K562 (cell line): ENCODE measurements around the gene ANKRD10. TPM values are rescaled to one million over a fixed set of nuclear protein-coding genes. Genes with fewer than 3 reads are reported as not detected.

Source experiments
- ATAC-seq: fragments of 200-7000 bp; cut with Tn5 transposase; 3 replicates; pipeline ENCODE4 v1.9.1; 2020; ENCODE audit warnings: moderate library complexity
- BruUV-seq: library from RNA; stranded (reverse); fragments of 400-500 nt; replicated peaks from 2 replicates; lab custom pipeline; 2021; lab: Mats Ljungman, UMichigan
- CTCF ChIA-PET: fragments of 300-600 bp; formaldehyde crosslinking; extraction: SDS; loops from one replicate; lab custom pipeline; 2021; ENCODE audit warnings: low intra/inter-chr PET ratio; lab: Yijun Ruan, JAX
- POLR2A ChIA-PET: fragments of 300-600, 350-650 bp; sonication (Branson Sonifier 250); formaldehyde crosslinking; extraction: SDS; loops from one replicate; lab custom pipeline; 2021; ENCODE audit warnings: antibody characterized with exemption, inconsistent platforms; lab: Yijun Ruan, JAX
- DNase-seq, 4 experiments: peaks; one replicate each; pipeline versions ENCODE4 v3.0.0 to v3.0.0-alpha.2; 2011 to 2018; ENCODE audit warnings: low spot score in 3 of 4, mixed read lengths in 3 of 4; ENCODE audit errors: extremely low read depth in 1 of 4
- FAIRE-seq: peaks from 2 replicates; lab custom pipeline; 2011; peaks lifted over from hg19 to GRCh38; lab: Jason Lieb, UNC
- H2AFZ ChIP-seq: 2 replicates; pipeline ENCODE4 v1.6.0; 2011; ENCODE audit warnings: low read depth, low read length, control low read depth, inconsistent platforms
- H3K27ac ChIP-seq: fragments of 200-600 bp; 3 replicates; pipeline ENCODE4 v1.8.0; 2011; ENCODE audit warnings: low read depth, mild to moderate bottlenecking, control low read depth, inconsistent platforms, low read length, moderate library complexity, mixed read lengths; ENCODE audit errors: extremely low read depth
- H3K27me3 ChIP-seq, 2 experiments: fragments of 300-600 bp in 1 of 2; 2 replicates in 1 of 2; 3 replicates in 1 of 2; pipeline versions ENCODE4 v1.6.0 to v1.8.0; 2011; ENCODE audit warnings: inconsistent platforms in 2 of 2, low read length in 2 of 2, mild to moderate bottlenecking in 1 of 2, mixed read lengths in 1 of 2, moderate library complexity in 1 of 2; ENCODE audit not compliant: control insufficient read depth in 2 of 2, insufficient read depth in 2 of 2
- H3K36me3 ChIP-seq: fragments of 300-600 bp; 3 replicates; pipeline ENCODE4 v1.8.0; 2011; ENCODE audit warnings: mild to moderate bottlenecking, low read length, inconsistent platforms; ENCODE audit not compliant: control insufficient read depth, insufficient read depth
- H3K4me1 ChIP-seq, 2 experiments: fragments of 200-600 bp in 1 of 2; replicated peaks in 1 of 2; 2 replicates in 1 of 2; 3 replicates in 1 of 2; pipeline versions ENCODE4 v1.5.1 to v1.8.0; 2011; ENCODE audit warnings: inconsistent platforms in 2 of 2, low read length in 2 of 2, mild to moderate bottlenecking in 1 of 2, mixed read lengths in 1 of 2, moderate library complexity in 1 of 2; ENCODE audit not compliant: control insufficient read depth in 2 of 2, insufficient read depth in 2 of 2
- H3K4me2 ChIP-seq: 2 replicates; pipeline ENCODE4 v1.6.1; 2011; ENCODE audit warnings: low read length, control low read depth, inconsistent platforms, mixed read lengths; ENCODE audit not compliant: insufficient read depth
- H3K4me3 ChIP-seq: fragments of 200-600 bp; sonication (generic), shearing (Covaris generic); 2 replicates; pipeline ENCODE4 v1.5.1; 2016; ENCODE audit warnings: control low read depth, inconsistent platforms
- H3K79me2 ChIP-seq: fragments of 200-600 bp; 3 replicates; pipeline ENCODE4 v1.8.0; 2011; ENCODE audit warnings: low read length, inconsistent platforms; ENCODE audit not compliant: control insufficient read depth, insufficient read depth
- H3K9ac ChIP-seq, 2 experiments: 2 replicates each; pipeline versions ENCODE4 v1.6.0 to v1.6.1; 2011; ENCODE audit warnings: low read depth in 2 of 2, low read length in 2 of 2, control low read depth in 1 of 2, inconsistent platforms in 1 of 2, mild to moderate bottlenecking in 1 of 2, mixed read lengths in 1 of 2; ENCODE audit not compliant: insufficient read depth in 1 of 2
- H3K9me1 ChIP-seq: one replicate; pipeline ENCODE4 v1.6.0; 2011; ENCODE audit warnings: inconsistent platforms, mild to moderate bottlenecking, low read length, moderate library complexity; ENCODE audit not compliant: control insufficient read depth, insufficient read depth
- H3K9me3 ChIP-seq: replicated peaks from 2 replicates; pipeline ENCODE4 v1.5.1; 2011; ENCODE audit warnings: low read depth, low read length, inconsistent platforms; ENCODE audit not compliant: control insufficient read depth, insufficient read depth
- H4K20me1 ChIP-seq: replicated peaks from 2 replicates; pipeline ENCODE4 v1.6.1; 2011; ENCODE audit warnings: low read length, inconsistent platforms, mixed read lengths; ENCODE audit not compliant: control insufficient read depth, insufficient read depth
- ARHGAP35 ChIP-seq: fragments of 450-650 bp; IDR thresholded peaks from 2 replicates; pipeline ENCODE4 v1.6.1; 2018; ENCODE audit not compliant: partially characterized antibody
- ATF1 ChIP-seq, 2 experiments: fragments of 450-650 bp in 1 of 2; IDR thresholded peaks; 2 replicates each; pipeline ENCODE4 v1.6.1; 2016; ENCODE audit warnings: missing compliant biosample characterization in 1 of 2, missing genetic modification characterization in 1 of 2
- BHLHE40 ChIP-seq: IDR thresholded peaks from 2 replicates; pipeline ENCODE4 v1.6.1; 2011; ENCODE audit warnings: low read length, improper control_type of control experiment
- CHCHD3 ChIP-seq: fragments of 250-450 bp; sonication (Bioruptor Pico); IDR thresholded peaks from 2 replicates; pipeline ENCODE4 v2.1.2; 2022; ENCODE audit warnings: mild to moderate bottlenecking
- PCBP2 ChIP-seq: fragments of 200-400 bp; formaldehyde crosslinking; IDR thresholded peaks from 2 replicates; pipeline ENCODE4 v1.6.1; 2018; ENCODE audit warnings: low read length, low read depth, mild to moderate bottlenecking, moderate library complexity; ENCODE audit not compliant: poor library complexity, severe bottlenecking
- RFX7 ChIP-seq: fragments of 250-450 bp; sonication (Bioruptor Pico); IDR thresholded peaks from 2 replicates; pipeline ENCODE4 v1.5.1; 2021; ENCODE audit warnings: mild to moderate bottlenecking
- WGBS: fragments of 100-300 bp; shearing (Covaris generic); methylation state at CpG from one replicate; pipeline ENCODE4 v1.1.6; 2016; ENCODE audit warnings: low coverage, mixed read lengths; ENCODE audit not compliant: insufficient coverage; ENCODE audit errors: missing lambda C conversion rate; 5-methylcytosine and 5-hydroxymethylcytosine counted together
- in situ Hi-C: fragments of 300-500 bp; cut with MboI; formaldehyde crosslinking; loops from 4 replicates; pipeline ENCODE4 v1.15.0; 2018; ENCODE audit warnings: inconsistent platforms, mixed read lengths
- intact Hi-C: fragments of 100-400 bp; cut with micrococcal nuclease; formaldehyde crosslinking; loops from 2 replicates; pipeline ENCODE4 v1.14.2; 2022
- polyA plus RNA-seq, 8 experiments: library from polyadenylated mRNA; depleted of rRNA in 4 of 8; stranded (reverse) in 5 of 8; unstranded in 3 of 8; fragments of >200 nt; fragmentation: Nextera tagmentation in 2 of 8; fragmentation: Illumina TruSeq in 1 of 8; extraction: Ambion mirVana in 2 of 8; extraction: Trizol in 1 of 8; gene quantifications; 2 replicates each; pipeline versions ENCODE4 v1.2.1 to v1.2.3, GENCODE V29; 2011 to 2014; ENCODE audit warnings: inconsistent platforms in 1 of 8, missing spikeins in 1 of 8
- total RNA-seq, 7 experiments: library from RNA; depleted of rRNA in 6 of 7; stranded (reverse); fragments of >200 nt in 6 of 7; fragmentation: Illumina TruSeq in 2 of 7; extraction: Trizol in 2 of 7; gene quantifications; 2 replicates each; pipeline versions ENCODE4 v1.2.1 to v1.2.3, GENCODE V29; 2011 to 2021; ENCODE audit warnings: low replicate concordance in 1 of 7
- TF ChIP-seq, protein P1 (sequence below): fragments of 200-600 bp; sonication (generic); IDR thresholded peaks from one replicate; pipeline ENCODE4 v1.6.1; 2012; ENCODE audit warnings: mild to moderate bottlenecking, low read depth, low read length, inconsistent platforms
- TF ChIP-seq, protein P2 (sequence below): fragments of 250-450 bp; sonication (Bioruptor Pico); IDR thresholded peaks from 2 replicates; pipeline ENCODE4 v1.9.0; 2021; ENCODE audit warnings: mild to moderate bottlenecking, inconsistent platforms

ANKRD10 gene
- total and polyA plus RNA-seq, 9 of the 15 experiments (the other 6 are each of a cell fraction or from before 2014, with no cell fraction given): 21.7 to 183 (median 45.0) TPM

DNA sequence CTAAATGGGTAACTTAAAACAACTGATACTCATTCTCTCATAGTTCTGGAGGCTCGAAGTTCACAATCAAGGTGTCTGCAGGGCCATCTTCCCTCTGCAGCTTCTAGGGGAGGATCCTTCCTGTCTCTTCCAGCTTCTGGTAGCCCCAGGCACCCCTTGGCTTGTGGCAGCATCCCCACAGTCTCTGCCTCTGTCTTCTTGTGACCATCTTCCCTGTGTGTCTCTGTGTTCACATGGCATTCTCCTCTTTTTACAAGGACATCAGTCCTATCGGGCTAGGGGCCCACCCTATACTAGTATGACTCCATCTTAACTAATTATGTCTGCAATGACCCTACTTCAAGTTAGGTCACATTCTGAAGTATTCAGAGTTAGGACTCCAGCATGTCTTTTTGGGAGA is 73.5 kb downstream of the ANKRD10 start:
- in situ Hi-C loops (no loop called here), intact Hi-C loops (no loop called here)
- H2AFZ ChIP-seq: no peak overlapping the region
- no peak overlapping the region for H3K27ac ChIP-seq
- no peak for ATAC-seq
- CTCF ChIA-PET: no interaction called here
- no peaks in the 10 kb centered on the region for H4K20me1 ChIP-seq
- POLR2A ChIA-PET: no interaction called here
- no peaks in the 10 kb centered on the region for H3K9me1 ChIP-seq
- no peak overlapping the region for H3K9ac ChIP-seq
- H3K79me2 ChIP-seq: no peaks in the 10 kb centered on the region
- no peak for DNase-seq
- no peaks in the 10 kb centered on the region for H3K9me3 ChIP-seq
- no peaks in the 10 kb centered on the region for H3K4me1 ChIP-seq
- no peak for FAIRE-seq
- H3K4me3 ChIP-seq: no peak overlapping the region
- no peak overlapping the region for H3K4me2 ChIP-seq
- H3K36me3 ChIP-seq: no peaks in the 10 kb centered on the region
- WGBS: 0% methylated on average over 2 of the region's 2 CpGs
- BruUV-seq: no TSS peak
- peaks cover 2 to 9% of the 10 kb centered on the region in 2 experiments; a peak in 2 of 5 replicates for H3K27me3 ChIP-seq
- no peak for TF ChIP-seq RFX7 (CRISPR knock-in tag)
- TF ChIP-seq, protein P1, sequence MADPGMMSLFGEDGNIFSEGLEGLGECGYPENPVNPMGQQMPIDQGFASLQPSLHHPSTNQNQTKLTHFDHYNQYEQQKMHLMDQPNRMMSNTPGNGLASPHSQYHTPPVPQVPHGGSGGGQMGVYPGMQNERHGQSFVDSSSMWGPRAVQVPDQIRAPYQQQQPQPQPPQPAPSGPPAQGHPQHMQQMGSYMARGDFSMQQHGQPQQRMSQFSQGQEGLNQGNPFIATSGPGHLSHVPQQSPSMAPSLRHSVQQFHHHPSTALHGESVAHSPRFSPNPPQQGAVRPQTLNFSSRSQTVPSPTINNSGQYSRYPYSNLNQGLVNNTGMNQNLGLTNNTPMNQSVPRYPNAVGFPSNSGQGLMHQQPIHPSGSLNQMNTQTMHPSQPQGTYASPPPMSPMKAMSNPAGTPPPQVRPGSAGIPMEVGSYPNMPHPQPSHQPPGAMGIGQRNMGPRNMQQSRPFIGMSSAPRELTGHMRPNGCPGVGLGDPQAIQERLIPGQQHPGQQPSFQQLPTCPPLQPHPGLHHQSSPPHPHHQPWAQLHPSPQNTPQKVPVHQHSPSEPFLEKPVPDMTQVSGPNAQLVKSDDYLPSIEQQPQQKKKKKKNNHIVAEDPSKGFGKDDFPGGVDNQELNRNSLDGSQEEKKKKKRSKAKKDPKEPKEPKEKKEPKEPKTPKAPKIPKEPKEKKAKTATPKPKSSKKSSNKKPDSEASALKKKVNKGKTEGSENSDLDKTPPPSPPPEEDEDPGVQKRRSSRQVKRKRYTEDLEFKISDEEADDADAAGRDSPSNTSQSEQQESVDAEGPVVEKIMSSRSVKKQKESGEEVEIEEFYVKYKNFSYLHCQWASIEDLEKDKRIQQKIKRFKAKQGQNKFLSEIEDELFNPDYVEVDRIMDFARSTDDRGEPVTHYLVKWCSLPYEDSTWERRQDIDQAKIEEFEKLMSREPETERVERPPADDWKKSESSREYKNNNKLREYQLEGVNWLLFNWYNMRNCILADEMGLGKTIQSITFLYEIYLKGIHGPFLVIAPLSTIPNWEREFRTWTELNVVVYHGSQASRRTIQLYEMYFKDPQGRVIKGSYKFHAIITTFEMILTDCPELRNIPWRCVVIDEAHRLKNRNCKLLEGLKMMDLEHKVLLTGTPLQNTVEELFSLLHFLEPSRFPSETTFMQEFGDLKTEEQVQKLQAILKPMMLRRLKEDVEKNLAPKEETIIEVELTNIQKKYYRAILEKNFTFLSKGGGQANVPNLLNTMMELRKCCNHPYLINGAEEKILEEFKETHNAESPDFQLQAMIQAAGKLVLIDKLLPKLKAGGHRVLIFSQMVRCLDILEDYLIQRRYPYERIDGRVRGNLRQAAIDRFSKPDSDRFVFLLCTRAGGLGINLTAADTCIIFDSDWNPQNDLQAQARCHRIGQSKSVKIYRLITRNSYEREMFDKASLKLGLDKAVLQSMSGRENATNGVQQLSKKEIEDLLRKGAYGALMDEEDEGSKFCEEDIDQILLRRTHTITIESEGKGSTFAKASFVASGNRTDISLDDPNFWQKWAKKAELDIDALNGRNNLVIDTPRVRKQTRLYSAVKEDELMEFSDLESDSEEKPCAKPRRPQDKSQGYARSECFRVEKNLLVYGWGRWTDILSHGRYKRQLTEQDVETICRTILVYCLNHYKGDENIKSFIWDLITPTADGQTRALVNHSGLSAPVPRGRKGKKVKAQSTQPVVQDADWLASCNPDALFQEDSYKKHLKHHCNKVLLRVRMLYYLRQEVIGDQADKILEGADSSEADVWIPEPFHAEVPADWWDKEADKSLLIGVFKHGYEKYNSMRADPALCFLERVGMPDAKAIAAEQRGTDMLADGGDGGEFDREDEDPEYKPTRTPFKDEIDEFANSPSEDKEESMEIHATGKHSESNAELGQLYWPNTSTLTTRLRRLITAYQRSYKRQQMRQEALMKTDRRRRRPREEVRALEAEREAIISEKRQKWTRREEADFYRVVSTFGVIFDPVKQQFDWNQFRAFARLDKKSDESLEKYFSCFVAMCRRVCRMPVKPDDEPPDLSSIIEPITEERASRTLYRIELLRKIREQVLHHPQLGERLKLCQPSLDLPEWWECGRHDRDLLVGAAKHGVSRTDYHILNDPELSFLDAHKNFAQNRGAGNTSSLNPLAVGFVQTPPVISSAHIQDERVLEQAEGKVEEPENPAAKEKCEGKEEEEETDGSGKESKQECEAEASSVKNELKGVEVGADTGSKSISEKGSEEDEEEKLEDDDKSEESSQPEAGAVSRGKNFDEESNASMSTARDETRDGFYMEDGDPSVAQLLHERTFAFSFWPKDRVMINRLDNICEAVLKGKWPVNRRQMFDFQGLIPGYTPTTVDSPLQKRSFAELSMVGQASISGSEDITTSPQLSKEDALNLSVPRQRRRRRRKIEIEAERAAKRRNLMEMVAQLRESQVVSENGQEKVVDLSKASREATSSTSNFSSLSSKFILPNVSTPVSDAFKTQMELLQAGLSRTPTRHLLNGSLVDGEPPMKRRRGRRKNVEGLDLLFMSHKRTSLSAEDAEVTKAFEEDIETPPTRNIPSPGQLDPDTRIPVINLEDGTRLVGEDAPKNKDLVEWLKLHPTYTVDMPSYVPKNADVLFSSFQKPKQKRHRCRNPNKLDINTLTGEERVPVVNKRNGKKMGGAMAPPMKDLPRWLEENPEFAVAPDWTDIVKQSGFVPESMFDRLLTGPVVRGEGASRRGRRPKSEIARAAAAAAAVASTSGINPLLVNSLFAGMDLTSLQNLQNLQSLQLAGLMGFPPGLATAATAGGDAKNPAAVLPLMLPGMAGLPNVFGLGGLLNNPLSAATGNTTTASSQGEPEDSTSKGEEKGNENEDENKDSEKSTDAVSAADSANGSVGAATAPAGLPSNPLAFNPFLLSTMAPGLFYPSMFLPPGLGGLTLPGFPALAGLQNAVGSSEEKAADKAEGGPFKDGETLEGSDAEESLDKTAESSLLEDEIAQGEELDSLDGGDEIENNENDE: no peak
- TF ChIP-seq ATF1 (CRISPR knock-in tag; IDR thresholded peaks at IDR 0.05): no peak
- no peak for TF ChIP-seq ATF1 (tag; IDR thresholded peaks at IDR 0.05)
- no peak for TF ChIP-seq BHLHE40
- TF ChIP-seq, protein P2, sequence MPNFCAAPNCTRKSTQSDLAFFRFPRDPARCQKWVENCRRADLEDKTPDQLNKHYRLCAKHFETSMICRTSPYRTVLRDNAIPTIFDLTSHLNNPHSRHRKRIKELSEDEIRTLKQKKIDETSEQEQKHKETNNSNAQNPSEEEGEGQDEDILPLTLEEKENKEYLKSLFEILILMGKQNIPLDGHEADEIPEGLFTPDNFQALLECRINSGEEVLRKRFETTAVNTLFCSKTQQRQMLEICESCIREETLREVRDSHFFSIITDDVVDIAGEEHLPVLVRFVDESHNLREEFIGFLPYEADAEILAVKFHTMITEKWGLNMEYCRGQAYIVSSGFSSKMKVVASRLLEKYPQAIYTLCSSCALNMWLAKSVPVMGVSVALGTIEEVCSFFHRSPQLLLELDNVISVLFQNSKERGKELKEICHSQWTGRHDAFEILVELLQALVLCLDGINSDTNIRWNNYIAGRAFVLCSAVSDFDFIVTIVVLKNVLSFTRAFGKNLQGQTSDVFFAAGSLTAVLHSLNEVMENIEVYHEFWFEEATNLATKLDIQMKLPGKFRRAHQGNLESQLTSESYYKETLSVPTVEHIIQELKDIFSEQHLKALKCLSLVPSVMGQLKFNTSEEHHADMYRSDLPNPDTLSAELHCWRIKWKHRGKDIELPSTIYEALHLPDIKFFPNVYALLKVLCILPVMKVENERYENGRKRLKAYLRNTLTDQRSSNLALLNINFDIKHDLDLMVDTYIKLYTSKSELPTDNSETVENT (CRISPR knock-in tag): no peak
- TF ChIP-seq ARHGAP35: no peak
- no peak for TF ChIP-seq PCBP2
- TF ChIP-seq CHCHD3 (CRISPR knock-in tag): no peak
